BLaER1 treated with 17β-estradiol and CSF1 and Interleukin-3, amounts not matched to agents 10 nM and 100 nM (cell line): ENCODE results near the gene TOP2A.

Experiments
- H3K27ac ChIP-seq, 11 experiments: shearing (Covaris generic); formaldehyde crosslinking; 2 replicates each; pipeline ENCODE4 v1.8.1; 2022
- H3K27me3 ChIP-seq, 11 experiments: shearing (Covaris generic); formaldehyde crosslinking; 2 replicates each; pipeline ENCODE4 v1.8.1; 2022
- H3K36me3 ChIP-seq, 11 experiments: shearing (Covaris generic); formaldehyde crosslinking; 2 replicates each; pipeline ENCODE4 v1.8.1; 2022
- H3K4me1 ChIP-seq, 10 experiments: shearing (Covaris generic); formaldehyde crosslinking; 2 replicates each; pipeline ENCODE4 v1.8.1; 2022
- H3K4me2 ChIP-seq, 11 experiments: shearing (Covaris generic); formaldehyde crosslinking; 2 replicates each; pipeline ENCODE4 v1.8.1; 2022
- H3K4me3 ChIP-seq, 10 experiments: shearing (Covaris generic); formaldehyde crosslinking; 2 replicates each; pipeline ENCODE4 v1.8.1; 2022
- H3K9ac ChIP-seq, 11 experiments: shearing (Covaris generic); formaldehyde crosslinking; 2 replicates each; pipeline ENCODE4 v1.8.1; 2022
- H3K9me3 ChIP-seq, 11 experiments: shearing (Covaris generic); formaldehyde crosslinking; replicated peaks in 1 of 11; 2 replicates each; pipeline ENCODE4 v1.8.1; 2022
- H4K20me1 ChIP-seq, 11 experiments: shearing (Covaris generic); formaldehyde crosslinking; 2 replicates each; pipeline ENCODE4 v1.8.1; 2022
- Cebpa-rat ChIP-seq, 11 experiments: shearing (Covaris generic); IDR thresholded peaks; 2 replicates each; pipeline ENCODE4 v1.8.1; 2022

The TOP2A gene

DNA sequence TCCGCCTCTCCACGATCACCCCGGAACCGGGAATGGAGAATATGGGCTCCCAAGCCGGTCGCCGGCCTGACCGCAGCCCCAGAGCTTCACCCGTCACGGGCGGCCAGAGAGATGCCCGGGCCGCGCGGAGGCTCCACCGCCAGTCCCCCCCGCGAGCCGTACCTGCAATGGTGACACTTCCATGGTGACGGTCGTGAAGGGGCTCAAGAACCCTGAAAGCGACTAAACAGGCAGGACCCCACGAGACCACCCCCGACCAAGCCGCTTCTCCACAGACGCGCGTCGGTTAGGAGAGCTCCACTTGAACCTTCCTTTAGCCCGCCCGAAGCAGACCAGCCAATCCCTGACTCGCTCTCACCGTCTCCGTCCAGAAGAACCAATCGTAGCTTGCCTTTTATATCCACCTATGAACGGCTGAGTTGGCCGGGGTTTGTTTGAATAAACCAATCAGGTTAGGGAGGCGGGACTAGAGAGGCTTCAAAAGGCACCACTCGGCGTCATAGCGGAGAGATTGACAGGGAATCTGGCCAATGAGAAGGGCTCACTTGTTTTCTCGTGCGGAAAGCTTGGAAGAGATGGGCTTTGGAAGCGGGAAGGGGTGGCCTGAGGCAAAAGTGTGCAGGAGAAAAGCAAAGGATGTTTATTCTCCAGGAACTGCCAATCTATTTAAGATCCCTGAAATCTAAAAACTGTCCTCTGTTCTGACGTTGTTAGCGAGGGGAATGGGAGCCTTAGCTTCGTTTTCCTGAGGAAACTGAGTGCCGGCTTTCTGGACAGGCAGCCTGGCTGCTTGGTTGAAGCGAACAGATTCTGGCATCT, at the start of gene TOP2A:
Gene TOP2A, minus strand, starts transcription at position 288 of the 819 bp plus-strand sequence. Its CDS starts 105 bp downstream, at position 183.
- H3K9ac ChIP-seq: peak within 1 kb of the TSS; percentile 77 to 96 (median 90)
- peak within 1 kb of the TSS in 10 of 11 experiments; percentile 30 to 95 (median 89); a peak in 20 of 22 replicates for H3K27ac ChIP-seq
- peaks cover 0 to 38% (median 25%) of the 10 kb centered on the region in 11 experiments; a peak in 18 of 22 replicates for H3K36me3 ChIP-seq
- peak within 1 kb of the TSS; percentile 76 to 91 (median 87) for H3K4me3 ChIP-seq
- peaks cover 39 to 78% (median 56%) of the 10 kb centered on the region in 10 experiments for H3K4me1 ChIP-seq
- peaks cover 0 to 20% (median 11%) of the 10 kb centered on the region in 11 experiments; a peak in 8 of 22 replicates for H4K20me1 ChIP-seq
- peaks cover 0 to 6% (median 0%) of the 10 kb centered on the region in 11 experiments; a peak in 1 of 22 replicates for H3K9me3 ChIP-seq
- TF ChIP-seq Cebpa-rat (IDR thresholded peaks at IDR 0.05): no peak
- H3K27me3 ChIP-seq: no peaks in the 10 kb centered on the region
- peak within 1 kb of the TSS; percentile 85 to 99 (median 89) for H3K4me2 ChIP-seq

DNA sequence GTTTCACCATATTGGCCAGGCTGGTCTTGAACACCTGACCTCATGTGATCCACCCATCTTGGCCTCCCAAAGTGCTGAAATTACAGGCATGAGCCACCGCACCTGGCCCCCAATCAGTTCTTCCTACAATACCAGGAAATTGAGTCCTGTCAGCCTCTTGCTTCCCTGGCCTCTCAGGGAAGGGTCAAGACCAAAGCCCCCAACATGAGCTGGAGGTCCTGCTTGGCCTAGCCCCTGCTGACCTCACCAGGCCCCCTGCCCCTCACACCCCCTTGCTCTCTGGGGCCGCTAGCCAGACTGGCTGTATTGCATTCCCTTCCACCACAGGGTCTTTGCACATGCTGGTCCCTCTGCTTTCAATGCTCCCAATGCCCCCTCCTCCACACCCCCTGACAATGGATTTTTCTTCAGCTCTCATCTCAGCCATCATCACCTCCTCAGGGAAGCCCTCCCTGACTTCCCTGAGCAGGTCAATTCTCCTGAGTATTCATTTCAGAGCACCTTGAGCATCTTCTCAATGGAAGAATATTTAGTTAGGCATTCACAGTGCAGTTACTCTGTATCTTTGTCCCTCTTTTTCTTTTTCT, 49.7 kb upstream of the TOP2A start:
- Histone ChIP-seq H3K27me3 (no peaks in the 10 kb centered on the region), H3K36me3 (no peaks in the 10 kb centered on the region)
- TF ChIP-seq Cebpa-rat (IDR thresholded peaks at IDR 0.05): no peak

DNA sequence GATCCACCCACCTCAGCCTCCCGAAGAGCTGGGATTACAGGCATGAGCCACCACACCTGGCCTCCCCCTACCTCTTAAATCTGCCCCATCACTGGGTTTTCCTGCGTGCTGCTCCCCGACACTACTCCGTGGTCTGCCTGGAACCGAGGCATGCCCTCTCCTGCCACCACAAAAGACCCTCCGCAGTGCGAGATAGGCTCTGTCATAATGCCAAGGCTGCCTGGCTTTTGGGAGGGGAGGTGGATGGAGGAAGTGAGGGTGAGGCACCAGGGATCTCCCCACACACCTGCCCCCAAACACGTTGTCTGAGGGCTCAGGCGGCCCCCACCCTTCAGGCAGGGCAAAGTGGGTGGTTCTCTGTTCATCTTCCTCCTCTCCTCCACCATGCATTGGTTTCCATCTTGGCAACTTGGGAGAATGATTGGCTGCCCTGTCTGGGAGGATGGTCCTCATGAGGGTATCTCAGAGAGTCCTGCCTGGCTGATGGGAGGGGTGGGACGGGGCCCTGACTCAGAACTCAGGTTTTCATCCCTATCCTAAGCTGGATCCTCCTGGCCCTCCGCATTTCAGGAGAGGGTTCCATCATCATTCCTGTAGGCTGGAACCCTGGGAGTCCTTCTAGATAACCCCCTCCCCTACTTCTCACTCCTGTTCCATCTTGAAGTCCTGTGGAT, 48.7 kb upstream of the TOP2A start:
- H3K36me3 ChIP-seq: no peaks in the 10 kb centered on the region
- no peaks in the 10 kb centered on the region for H3K27me3 ChIP-seq
- peaks cover 0 to 4% (median 0%) of the 10 kb centered on the region in 10 experiments; a peak in 2 of 20 replicates for H3K4me1 ChIP-seq
- H3K27ac ChIP-seq: no peak overlapping the region
- no peak overlapping the region for H3K9ac ChIP-seq
- H4K20me1 ChIP-seq: peaks cover 0 to 7% (median 0%) of the 10 kb centered on the region in 11 experiments; a peak in 1 of 22 replicates
- TF ChIP-seq Cebpa-rat (IDR thresholded peaks at IDR 0.05): no peak
- no peak overlapping the region for H3K4me3 ChIP-seq
- no peak overlapping the region for H3K4me2 ChIP-seq
- H3K9me3 ChIP-seq: peaks cover 0 to 2% (median 0%) of the 10 kb centered on the region in 11 experiments; a peak in 5 of 22 replicates

More for the DNA sequence above, 49.7 kb upstream of the TOP2A start:
- no peak overlapping the region for H3K9ac ChIP-seq
- peaks cover 0 to under 1% (median 0%) of the 10 kb centered on the region in 11 experiments; a peak in 1 of 22 replicates for H4K20me1 ChIP-seq
- H3K4me2 ChIP-seq: no peak overlapping the region
- no peak overlapping the region for H3K4me3 ChIP-seq
- peaks cover 0 to 4% (median 0%) of the 10 kb centered on the region in 10 experiments; a peak in 1 of 20 replicates for H3K4me1 ChIP-seq
- no peak overlapping the region for H3K27ac ChIP-seq
- H3K9me3 ChIP-seq: peaks cover 5 to 11% (median 9%) of the 10 kb centered on the region in 11 experiments; a peak in 19 of 22 replicates

- no peaks in the 10 kb centered on the region for H3K9me3 ChIP-seq
- no peak overlapping the region for H3K4me3 ChIP-seq
- no peak overlapping the region for H3K9ac ChIP-seq
- peaks cover 0 to 16% (median 0%) of the 10 kb centered on the region in 11 experiments; a peak in 1 of 22 replicates for H4K20me1 ChIP-seq
- no peak overlapping the region for H3K4me2 ChIP-seq
- H3K27me3 ChIP-seq: no peaks in the 10 kb centered on the region
- TF ChIP-seq Cebpa-rat (IDR thresholded peaks at IDR 0.05): no peak
- peaks cover 0 to 1% (median 0%) of the 10 kb centered on the region in 11 experiments; a peak in 4 of 22 replicates for H3K36me3 ChIP-seq
- no peak overlapping the region for H3K27ac ChIP-seq
- peaks cover 0 to 8% (median 0%) of the 10 kb centered on the region in 10 experiments; a peak in 5 of 20 replicates for H3K4me1 ChIP-seq
Observed at GRCh38 chr17:40464392-40464855, 46.7 kb upstream of the TOP2A start.

DNA sequence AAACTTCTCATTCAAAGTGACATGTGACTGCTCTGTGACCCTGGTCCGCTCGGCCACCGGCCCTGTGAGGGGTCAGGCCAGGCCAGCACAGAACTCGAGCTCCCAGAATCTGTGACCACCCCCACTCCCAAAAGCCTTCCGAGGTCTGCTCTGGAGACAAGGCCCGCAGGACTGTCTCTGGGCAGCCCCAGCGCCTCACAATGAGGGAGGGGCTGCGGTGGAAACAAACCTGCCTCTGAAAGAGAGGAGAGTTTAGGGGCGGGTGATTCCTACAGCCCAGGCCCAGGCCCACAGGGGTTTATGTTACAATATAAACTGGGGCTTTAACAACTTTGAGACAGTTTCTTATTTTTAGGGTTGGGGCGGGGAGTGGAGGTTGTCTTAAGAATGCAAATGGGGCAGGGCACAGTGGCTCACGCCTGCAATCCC, 45.4 kb upstream of the TOP2A start:
- Histone ChIP-seq H3K36me3 (peaks cover 3 to 14% (median 7%) of the 10 kb centered on the region in 11 experiments; a peak in 19 of 22 replicates), H3K4me2 (no peak overlapping the region), H3K9ac (peak overlapping the region in 1 of 11 experiments; percentile 7; a peak in 2 of 22 replicates), H4K20me1 (peaks cover 0 to 27% (median 0%) of the 10 kb centered on the region in 11 experiments; a peak in 5 of 22 replicates), H3K27me3 (no peaks in the 10 kb centered on the region), H3K27ac (no peak overlapping the region), H3K4me3 (no peak overlapping the region), H3K4me1 (peaks cover 0 to 8% (median 0%) of the 10 kb centered on the region in 10 experiments; a peak in 5 of 20 replicates), H3K9me3 (no peaks in the 10 kb centered on the region)
- TF ChIP-seq Cebpa-rat (IDR thresholded peaks at IDR 0.05): no peak

DNA sequence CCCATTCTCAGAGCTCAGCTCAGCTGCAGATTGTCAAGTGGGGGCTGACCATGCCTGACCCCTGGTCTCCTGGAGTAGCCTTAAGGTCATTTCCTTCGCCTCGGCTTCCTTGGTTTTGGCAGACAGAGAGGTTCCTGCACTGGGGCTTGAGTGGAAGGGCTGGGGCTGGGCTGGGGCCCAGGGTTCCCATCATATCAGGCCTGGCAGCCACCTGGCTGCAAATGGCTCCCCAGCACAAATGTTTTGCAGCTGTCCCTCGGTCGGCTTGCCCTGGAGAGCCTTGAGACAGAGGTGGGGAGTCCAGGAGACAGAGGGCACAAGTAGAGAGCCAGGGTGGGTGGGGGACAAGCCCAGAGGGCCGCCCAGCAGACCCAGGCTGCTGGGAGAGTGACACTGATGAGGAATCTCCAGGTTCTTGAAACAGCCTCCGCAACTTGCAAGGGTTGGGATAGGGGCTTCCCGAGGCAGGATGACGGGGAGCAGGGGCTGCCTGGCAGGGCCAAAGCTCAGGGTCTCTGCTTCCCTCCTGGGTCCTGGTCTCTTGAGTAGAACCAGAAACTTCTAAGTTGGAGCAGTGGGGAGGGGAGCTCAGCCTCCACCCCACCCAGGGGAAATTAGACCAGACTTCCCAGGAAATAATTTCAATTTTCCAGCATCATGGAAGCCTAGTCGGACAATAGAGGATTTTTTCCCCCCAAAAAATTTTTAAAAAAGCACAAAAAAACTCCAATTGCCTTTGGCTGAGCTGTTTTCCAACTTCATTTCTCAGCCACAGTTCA, 44.8 kb upstream of the TOP2A start:
- no peak overlapping the region for H3K4me3 ChIP-seq

GRCh38 chr17:40461732-40462342, 44.1 kb upstream of the TOP2A start:
- Histone ChIP-seq H3K27ac (no peak overlapping the region; a peak in 1 of 22 replicates), H3K4me1 (peaks cover 0 to 8% (median 0%) of the 10 kb centered on the region in 10 experiments; a peak in 5 of 20 replicates), H3K36me3 (peaks cover 16 to 27% (median 20%) of the 10 kb centered on the region in 11 experiments), H4K20me1 (peaks cover 0 to 40% (median 0%) of the 10 kb centered on the region in 11 experiments; a peak in 9 of 22 replicates), H3K27me3 (no peaks in the 10 kb centered on the region), H3K4me3 (no peak overlapping the region), H3K4me2 (no peak overlapping the region), H3K9me3 (no peaks in the 10 kb centered on the region), H3K9ac (no peak overlapping the region; a peak in 1 of 22 replicates)
- no peak for TF ChIP-seq Cebpa-rat (IDR thresholded peaks at IDR 0.05)

More for the DNA sequence above, 44.8 kb upstream of the TOP2A start:
- TF ChIP-seq Cebpa-rat (IDR thresholded peaks at IDR 0.05): no peak
- Histone ChIP-seq H3K36me3 (peaks cover 9 to 20% (median 13%) of the 10 kb centered on the region in 11 experiments; a peak in 21 of 22 replicates), H3K4me2 (no peak overlapping the region), H4K20me1 (peaks cover 0 to 33% (median 0%) of the 10 kb centered on the region in 11 experiments; a peak in 8 of 22 replicates), H3K27me3 (no peaks in the 10 kb centered on the region), H3K9me3 (no peaks in the 10 kb centered on the region), H3K27ac (no peak overlapping the region), H3K4me1 (peaks cover 0 to 8% (median 0%) of the 10 kb centered on the region in 10 experiments; a peak in 5 of 20 replicates), H3K9ac (peak overlapping the region in 1 of 11 experiments; percentile 7; a peak in 1 of 22 replicates)
